Glomerular endothelial cell (primary cell): ENCODE measurements around the gene KCNK6. TPM values are rescaled to one million over a fixed set of nuclear protein-coding genes. Genes with fewer than 3 reads are reported as not detected.
"Not testable (repeated sequence)": the region's sequence is repeated elsewhere in the genome, so short reads cannot be mapped to it uniquely, and the experiment has no call there.

ENCODE experiments used
- DNase-seq: peaks from one replicate; pipeline ENCODE4 v3.0.0-alpha.2; 2011; ENCODE audit warnings: low read depth, low spot score; ENCODE audit errors: extremely low read depth
- total RNA-seq: library from RNA; depleted of rRNA; stranded (reverse); fragments of >200 nt; gene quantifications from 2 replicates; pipeline ENCODE4 v1.2.3, GENCODE V29; 2015

KCNK6 gene
- total RNA-seq, 1 donor from 2014 or later, result 12.8 TPM

DNA sequence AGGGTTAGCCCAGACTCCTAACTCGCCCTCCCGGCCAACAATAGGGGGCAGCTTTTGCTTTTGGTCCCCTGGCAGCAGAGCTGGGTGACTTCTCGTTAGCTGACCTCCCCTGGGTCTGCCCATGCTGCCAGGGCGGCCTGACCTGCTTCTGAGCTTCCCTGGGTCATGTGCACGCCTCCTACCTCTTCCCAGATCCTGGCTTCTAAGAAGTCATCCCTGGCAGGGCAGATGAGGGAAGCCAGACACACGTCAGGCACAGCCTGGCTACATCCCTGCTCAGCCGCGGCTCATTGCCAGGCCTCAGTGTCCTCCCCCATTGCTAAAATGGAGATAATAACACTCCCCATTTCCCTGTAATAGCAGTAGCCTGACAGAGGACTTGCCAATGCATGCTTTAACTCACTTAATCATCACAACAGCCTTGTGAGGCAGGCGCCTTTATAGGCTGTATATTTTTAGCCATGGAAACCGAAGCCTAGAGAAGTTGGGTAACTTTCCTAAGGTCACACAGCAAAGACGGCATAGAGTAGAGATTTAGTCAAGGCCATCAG, 2.1 kb downstream of the KCNK6 start:
- DNase-seq, result no peak

DNA sequence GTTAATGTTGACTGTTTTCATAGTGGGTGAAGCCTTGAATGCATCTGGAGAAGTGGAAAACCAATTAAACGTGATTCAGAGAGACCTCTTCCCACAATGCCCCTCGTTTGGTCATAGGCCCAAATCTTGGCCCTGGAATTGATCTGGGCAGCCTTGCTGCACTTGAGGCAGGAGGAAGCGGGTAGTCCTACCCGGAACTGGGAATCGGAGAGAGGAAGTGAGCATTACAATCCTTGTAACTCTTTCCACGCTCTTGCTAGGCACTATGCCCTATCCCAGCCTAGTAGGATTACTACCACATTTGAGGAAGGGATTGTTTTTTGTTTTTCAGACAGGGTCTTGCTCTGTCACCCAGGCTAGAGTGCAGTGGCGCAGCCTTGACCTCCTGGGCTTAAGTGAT, 3.6 kb downstream of the KCNK6 start:
- no peak for DNase-seq

DNA sequence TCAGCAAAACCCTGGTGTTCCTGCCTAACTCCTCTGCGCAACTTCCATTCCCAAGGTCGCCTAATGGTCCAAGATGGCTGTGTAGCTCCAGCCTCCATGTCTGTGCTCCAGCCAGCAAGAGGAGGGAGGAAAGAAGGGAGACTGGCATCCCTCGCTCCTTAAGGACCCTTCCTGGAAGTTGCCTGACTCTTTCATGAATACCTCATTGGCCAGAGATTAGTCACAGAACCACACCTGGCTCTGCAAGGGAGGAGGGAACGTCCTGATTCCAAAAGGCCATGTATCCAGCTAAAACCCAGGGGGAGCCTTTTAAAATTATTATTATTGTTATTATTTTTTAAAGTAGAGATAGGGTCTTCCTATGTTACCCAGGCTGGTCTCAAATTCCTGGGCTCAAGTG, 4.8 kb downstream of the KCNK6 start:
- DNase-seq, result no peak

DNA sequence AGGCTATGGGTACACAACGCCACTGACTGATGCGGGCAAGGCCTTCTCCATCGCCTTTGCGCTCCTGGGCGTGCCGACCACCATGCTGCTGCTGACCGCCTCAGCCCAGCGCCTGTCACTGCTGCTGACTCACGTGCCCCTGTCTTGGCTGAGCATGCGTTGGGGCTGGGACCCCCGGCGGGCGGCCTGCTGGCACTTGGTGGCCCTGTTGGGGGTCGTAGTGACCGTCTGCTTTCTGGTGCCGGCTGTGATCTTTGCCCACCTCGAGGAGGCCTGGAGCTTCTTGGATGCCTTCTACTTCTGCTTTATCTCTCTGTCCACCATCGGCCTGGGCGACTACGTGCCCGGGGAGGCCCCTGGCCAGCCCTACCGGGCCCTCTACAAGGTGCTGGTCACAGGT, 6.9 kb downstream of the KCNK6 start:
- no peak for DNase-seq

DNA sequence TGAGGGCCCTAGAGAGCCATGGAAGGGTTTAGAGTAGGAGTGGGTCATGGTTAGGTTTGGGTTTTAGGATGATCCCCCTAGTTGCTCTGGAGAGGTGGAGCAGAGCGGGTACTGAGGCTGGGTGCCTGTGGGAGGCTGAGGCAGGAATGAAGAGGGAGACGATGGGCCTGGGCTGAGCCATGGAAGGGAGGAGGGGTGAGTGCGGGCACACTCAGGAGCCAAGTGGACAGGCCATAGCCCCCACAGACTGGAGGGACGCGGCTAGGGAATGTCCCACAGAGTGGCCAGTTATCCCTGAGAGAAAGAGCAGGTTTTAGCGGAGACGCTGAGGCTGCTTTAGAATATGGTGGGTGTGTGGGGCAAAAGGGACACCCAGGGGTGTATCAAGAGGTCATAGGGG, 10.0 kb downstream of the KCNK6 start:
- DNase-seq, result no peak

DNA sequence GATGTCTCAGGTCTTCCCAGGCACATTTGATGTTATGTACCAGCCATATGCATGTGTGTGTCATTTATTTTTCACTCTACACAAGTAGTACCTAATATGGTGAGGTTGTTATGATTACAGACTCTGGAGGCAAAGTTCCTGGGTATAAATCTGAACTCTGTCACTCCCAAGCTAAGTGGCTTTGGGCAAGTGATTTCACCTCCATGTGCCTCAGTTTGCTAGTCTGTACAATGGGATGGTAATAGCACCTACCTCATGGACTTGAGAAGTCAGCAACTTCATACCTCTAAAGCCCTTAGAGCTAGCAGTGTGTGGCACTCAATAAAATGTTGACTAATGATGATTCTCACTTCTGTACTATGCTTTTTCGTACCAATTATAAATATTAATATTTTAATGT, 12.1 kb downstream of the KCNK6 start:
- DNase-seq, result no peak

DNA sequence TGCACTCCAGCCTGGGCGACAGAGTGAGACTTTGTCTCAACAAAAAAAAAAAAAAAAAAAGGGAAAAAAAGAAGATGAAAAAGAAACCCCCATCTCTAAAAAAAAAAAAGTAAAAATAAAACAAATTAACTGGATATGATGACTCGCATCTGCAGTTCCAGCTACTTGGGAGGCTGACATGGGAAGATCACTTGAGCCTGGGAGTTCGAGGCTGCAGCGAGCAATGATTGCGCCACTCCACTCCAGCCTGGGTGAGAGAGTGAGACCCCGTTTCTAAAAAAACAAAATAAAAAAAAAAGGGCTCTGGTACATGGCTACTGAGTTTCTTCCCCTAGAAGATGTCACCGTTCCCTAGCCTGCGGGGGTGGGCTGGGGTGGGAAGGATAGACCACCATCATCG, 13.6 kb downstream of the KCNK6 start:
- DNase-seq, result no peak

DNA sequence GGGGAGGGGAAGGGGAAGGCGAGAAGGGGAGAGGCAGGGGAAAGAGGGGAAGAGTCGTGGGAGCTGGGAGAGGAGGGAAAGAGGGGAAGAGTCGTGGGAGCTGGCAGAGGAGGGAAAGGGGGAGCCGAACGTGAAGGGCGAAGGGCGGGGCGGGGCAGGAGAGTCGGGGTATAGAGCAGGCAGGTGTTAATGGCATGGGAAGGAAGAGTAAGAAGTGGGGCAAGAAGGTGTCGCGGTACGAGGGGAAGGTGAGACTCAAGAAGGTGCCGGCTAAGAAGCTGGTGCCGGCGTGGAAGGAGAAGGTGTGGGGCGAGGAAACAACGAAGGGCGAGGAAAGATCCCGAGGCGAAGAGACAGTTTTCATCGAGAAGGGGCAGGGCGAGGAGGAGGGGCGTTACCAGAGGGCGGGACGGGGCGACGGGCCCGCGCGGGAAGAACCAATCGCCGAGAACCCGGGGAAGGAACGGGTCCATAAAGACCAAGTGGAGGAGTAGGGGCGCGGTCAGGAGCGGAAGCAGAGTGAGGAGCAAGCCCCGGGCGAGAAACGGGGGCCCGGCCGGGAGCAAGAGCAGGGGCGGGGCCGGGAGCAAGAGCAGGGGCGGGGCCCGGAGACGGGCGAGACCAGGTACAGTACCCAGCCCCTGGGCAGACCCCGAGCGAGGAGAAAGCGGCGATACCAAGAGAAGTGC, 16.4 kb downstream of the KCNK6 start:
- peak; percentile 44 for DNase-seq

DNA sequence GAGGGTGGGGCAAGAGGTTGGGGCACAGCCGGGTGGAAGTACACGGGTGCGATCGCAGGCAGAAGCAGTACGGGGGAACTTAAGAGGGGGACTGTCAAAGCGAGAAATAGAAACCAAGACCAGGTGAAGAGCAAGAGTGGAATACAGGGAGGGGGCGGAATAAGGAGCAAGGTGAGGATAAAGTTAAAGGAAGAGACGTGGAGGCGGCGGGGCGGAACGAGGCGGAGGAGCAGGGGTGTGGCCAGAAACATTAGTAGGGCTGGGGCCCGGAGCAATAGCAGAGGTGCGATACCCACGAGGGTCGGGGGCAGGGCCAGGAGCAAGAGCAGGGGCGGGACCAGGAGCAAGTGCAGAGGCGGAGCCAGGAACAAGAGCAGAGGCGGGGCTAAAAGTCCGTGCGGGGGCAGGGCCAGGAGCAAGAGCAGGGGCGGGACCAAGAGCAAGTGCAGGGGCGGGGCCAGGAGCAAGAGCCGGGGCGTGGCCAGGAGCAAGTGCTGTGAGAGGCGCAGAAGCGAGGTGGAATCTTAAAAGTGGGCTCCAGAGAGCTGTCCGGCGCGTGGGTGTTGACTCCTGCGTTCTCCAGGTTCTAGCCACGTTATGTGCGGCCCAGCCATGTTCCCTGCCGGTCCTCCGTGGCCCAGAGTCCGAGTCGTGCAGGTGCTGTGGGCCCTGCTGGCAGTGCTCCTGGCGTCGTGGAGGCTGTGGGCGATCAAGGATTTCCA, 17.2 kb downstream of the KCNK6 start:
- peak; percentile 51 for DNase-seq

DNA sequence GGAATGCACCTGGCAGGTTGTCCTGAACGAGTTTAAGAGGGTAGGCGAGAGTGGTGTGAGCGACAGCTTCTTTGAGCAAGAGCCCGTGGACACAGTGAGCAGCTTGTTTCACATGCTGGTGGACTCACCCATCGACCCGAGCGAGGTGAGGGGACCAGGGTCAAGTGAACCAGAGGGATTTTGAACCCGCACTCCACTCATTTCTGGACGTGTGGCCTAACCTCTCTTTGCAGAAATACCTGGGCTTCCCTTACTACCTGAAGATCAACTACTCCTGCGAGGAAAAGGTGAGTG, 17.7 kb downstream of the KCNK6 start:
- no peak for DNase-seq

DNA sequence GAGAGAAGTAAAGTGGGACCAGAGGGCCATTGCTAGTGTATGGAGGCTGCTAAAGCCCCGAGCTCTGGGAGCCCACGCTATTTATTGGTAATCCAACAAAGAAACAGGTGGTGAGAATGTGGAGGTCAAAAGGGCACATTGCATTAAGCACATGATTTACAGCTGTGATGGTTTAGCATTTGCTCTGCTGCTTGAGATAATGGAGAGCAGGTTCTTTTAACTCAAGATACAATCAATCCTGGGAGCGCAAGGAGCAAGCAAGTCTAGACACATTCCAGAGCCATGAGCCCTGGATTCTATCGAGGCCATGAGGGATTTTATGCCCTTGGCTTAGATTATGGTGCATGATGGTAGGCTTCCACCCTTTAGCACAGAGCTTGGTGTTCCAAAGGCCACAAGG, 19.4 kb downstream of the KCNK6 start:
- DNase-seq, result not testable (repeated sequence)

DNA sequence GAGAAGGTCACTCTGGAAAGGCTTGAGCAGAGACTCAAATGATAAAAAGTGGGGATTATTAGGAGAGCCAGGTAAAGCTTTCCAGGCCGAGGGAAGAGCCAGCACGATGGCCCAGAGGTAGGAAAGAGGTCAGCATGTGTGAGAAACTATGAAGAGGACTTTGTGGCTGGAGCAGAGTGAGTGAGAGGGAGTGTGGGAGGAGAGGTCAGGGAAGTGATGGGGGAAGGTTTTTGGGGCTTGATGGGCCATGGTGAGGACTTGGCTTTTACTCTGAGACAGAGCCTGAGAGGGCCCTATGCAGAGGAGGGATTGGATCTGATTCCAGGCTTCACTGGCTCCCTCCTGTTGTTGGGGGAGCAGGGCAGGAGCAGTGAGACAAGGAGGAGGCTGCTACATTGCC, 21.3 kb downstream of the KCNK6 start:
- DNase-seq, result no peak

DNA sequence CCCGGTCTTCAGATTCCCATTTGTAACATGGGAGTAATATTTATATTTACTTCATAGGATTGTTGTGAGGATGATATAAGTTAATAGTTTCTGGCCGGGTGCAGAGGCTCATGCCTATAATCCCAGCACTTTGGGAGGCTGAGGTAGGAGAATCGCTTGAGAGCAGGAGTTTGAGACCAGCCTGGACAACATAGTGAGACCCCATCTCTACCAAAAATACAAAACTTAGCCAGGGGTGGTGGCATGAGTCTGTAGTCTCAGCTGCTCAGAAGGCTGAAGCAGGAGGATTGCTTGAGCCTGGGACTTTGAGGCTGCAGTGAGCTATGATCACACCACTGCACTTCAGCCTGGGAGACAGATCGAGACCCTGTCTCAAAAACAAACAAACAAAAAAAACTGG, 27.2 kb downstream of the KCNK6 start:
- DNase-seq, result no peak

DNA sequence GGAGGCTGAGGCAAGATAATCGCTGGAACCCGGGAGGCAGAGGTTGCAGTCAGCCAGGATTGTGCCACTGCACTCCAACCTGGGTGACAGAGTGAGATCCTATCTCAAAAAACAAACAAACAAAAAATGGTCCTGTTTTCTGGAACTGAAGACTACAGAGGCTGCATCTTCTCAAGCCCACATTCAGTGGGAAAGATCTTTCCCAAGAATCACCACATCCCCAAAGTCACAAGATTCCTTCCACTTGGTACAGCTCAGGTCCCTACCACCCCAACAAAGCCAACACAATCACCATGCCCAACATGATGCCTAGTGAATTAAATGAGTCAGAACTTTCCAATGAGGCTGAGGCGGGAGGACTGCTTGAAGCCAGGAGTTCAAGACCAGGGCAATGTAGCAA, 31.2 kb downstream of the KCNK6 start:
- no peak for DNase-seq

DNA sequence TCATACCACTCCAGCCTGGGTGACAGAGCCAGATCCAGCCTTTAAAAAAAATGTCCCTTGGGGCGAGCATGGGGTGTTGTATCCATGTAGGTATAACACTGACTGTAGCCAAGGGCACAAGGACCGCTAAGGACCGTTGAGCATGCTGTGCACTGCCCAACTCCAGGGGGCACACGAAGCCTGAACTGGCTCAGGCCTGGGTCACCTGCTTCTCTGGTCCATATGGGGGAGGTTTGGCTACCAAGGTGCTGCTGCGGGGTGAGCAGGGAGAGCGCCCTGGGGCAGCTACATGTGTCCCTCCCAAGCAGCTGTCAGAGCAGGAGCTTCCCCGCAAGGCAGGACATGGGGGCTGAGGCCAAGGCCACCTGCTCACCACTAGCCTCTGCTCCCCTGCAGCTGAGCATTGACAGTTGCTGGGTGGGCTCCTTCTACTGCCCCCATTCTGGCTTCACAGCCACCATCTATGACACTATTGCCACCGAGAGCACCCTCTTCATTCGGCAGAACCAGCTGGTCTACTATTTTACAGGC, 32.3 kb downstream of the KCNK6 start:
- no peak for DNase-seq

DNA sequence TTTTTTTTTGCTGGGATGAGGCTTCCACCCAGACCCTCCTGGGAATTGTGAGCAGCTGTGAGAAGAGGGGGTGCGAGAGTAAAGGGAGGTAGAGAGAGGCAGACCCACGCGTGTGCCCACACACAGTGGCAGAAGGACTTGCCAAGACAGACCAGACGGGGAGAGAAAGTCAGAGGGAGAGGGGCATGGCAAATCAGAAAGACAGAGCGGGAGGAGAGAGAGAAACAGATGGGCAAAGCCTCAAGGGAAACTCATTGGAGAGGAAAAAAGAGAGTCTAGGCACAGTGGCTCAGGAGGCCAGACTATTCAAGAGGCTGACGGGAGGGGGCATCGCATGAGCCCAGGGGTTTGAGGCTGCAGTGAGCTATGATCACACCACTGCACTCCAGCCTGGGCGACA, 33.0 kb downstream of the KCNK6 start:
- no peak for DNase-seq

DNA sequence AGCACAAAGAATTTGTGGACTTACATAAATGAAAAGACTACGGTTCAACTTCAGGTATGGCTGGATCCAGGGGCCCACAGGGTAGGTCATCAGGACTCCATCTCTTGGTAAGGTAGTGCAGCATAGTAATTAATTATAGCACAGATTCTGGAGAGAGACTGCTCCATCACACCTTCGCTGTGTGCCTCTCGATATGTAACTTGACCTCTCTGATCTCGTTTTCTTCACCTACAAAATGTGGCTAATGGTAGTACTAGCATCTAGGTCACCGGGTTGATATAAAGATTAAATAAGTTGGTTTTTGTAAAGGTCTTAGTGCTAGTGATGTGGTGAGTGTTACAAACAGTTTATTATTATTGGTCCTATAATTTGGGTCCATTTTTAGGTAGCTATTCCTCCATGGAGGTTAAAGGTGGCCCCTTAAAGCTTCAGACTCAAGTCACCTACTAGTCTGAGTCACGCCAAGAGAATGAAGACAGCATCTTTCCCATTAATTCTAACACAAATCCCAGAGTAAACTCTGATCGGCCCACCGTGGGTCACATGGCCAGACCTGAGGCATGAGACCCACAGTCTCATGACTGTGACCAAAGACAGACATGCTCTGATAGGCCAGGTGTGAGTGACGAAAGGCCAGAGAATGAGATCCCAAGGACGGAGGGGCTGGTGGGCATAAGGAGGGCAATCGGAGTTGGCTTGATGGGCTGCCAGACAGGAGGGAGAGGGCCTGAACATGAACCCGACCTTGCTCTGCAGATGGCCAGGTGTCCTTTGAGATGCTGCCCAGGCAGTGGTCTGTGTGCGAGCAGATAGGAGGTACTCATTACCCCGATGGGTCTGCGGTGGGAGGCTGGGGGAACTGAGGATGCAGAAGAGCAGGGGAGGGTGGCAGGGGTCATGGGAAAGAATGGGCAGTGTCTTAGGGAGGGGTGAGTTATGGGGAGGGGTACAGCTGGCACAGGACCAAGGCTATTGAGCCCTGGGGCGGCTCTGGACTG, 36.4 kb downstream of the KCNK6 start:
- DNase-seq, result no peak

DNA sequence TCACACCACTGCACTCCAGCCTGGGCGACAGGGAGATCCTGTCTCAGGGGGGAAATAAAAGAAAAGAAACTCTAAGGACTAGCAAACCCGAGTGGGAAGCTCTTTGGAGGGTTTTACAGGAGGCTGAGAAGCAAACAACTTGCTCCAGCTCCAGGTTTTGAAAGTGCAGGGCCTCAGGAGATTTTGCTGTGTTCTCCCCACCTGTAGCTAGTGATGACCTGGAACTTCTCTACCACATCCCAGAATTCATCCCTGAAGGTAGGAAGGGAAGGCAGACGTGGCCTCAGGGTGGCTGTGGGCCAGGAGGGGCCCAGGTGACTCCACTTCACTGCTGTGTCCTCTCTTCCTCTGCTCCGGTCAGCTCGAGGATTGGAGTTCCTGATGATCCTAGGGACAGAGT, 38.4 kb downstream of the KCNK6 start:
- no peak for DNase-seq

DNA sequence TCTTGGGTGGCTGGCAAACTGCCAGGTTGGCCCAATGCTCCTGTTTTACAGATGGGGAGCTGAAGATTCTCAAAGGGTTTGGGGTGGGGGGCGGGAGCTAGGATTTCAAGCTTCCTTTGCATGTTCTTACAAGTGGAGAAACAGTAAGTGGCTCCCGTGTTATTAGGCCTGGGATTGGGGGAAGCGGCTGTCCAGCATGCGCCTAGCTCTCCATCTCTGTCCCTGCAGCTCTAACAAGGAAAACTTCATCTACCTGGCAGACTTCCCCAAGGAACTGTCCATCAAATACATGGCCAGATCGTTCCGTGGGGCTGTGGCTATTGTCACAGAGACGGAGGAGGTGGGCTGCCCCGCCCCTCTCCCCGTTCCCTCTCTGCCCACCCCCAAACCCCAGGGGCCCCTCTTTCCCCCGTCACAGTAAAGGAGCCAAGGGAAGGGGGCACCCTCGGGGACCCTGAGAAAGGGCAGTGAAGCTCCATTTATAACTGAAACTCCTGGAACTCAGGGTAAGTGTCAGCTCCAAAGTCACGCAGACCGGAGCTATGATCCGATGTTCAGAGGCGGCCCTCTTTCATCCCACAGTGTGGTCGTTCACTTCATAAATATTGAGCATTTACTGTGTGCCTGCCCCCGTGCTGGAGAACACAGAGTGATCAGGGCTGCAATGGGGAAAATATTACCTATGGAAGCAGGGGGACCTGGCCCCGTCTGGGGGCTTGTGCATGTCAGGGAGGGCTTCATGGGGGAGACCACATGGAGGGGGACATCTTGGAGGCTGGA, 39.8 kb downstream of the KCNK6 start:
- DNase-seq, result no peak

DNA sequence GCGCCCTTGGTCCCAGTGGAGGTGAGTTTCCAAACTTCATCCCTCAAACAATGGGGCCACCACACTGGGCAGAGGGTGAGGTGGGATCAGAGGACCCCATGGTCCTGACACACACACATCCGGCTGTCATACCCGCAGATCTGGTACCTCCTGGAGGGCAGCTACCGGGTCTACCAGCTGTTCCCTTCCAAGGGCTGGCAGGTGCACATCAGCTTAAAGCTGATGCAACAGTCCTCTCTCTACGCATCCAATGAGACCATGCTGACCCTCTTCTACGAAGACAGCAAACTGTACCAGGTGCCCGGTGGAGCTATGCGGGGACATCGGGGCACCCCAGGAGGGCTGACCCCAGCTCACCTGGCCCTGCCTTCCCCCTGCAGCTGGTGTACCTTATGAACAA, 40.7 kb downstream of the KCNK6 start:
- DNase-seq, result no peak
